Upper lobe of right lung (tissue), 1 donor: ENCODE data around the gene KDM4C. TPM values are rescaled to one million over a fixed set of nuclear protein-coding genes. Genes with fewer than 3 reads are reported as not detected.
"Not testable (repeated sequence)": the region's sequence is repeated elsewhere in the genome, so short reads cannot be mapped to it uniquely, and the experiment has no call there.

ENCODE experiments used
- ATAC-seq: fragments of 200-7000 bp; cut with Tn5 transposase; one replicate; pipeline ENCODE4 v1.9.1; 2020; ENCODE audit warnings: mild to moderate bottlenecking, moderate library complexity
- DNase-seq: peaks from one replicate; pipeline ENCODE4 v3.0.0-alpha.2; 2020
- H3K27ac ChIP-seq: fragments of 200-600 bp; one replicate; pipeline ENCODE4 v1.8.0; 2022
- H3K27me3 ChIP-seq: fragments of 200-600 bp; one replicate; pipeline ENCODE4 v1.8.0; 2022; ENCODE audit warnings: mild to moderate bottlenecking
- H3K36me3 ChIP-seq: fragments of 200-600 bp; one replicate; pipeline ENCODE4 v1.8.0; 2022
- H3K4me1 ChIP-seq: fragments of 200-600 bp; one replicate; pipeline ENCODE4 v1.8.0; 2022
- H3K4me3 ChIP-seq: fragments of 200-600 bp; one replicate; pipeline ENCODE4 v1.8.0; 2022; ENCODE audit warnings: mild to moderate bottlenecking
- H3K9me3 ChIP-seq: fragments of 200-600 bp; one replicate; pipeline ENCODE4 v1.8.0; 2022
- CTCF ChIP-seq: fragments of 200-600 bp; IDR thresholded peaks from one replicate; pipeline ENCODE4 v1.8.0; 2022; ENCODE audit warnings: antibody characterized with exemption
- intact Hi-C: fragments of 100-400 bp; cut with DNase I; formaldehyde crosslinking; loops from one replicate; pipeline ENCODE4 v1.11.0; 2022
- total RNA-seq: library from RNA; stranded (reverse); fragmentation: NEBNext Ultra II Directional; extraction: Animal tissue kit (Norgen Biotek cat#: 25700); gene quantifications from one replicate; pipeline ENCODE4 v1.2.1, GENCODE V29; 2021
- donor health status: DM: no; HTN: yes; CAD: no; lungs with severe emphysema.

Gene KDM4C
- total RNA-seq, 1 donor from 2014 or later: 37.2 TPM

GRCh38 chr9:6802926-6803325 lies 45.2 kb downstream of the KDM4C start:
- no peak for ATAC-seq

GRCh38 chr9:6805532-6805931 lies 47.8 kb downstream of the KDM4C start:
- intact Hi-C loops: no loop called here

More at GRCh38 chr9:6802926-6803325, 45.2 kb downstream of the KDM4C start:
- H3K36me3 ChIP-seq: no peaks in the 10 kb centered on the region
- no peak for TF ChIP-seq CTCF
- intact Hi-C loops: no loop called here
- H3K27me3 ChIP-seq: no peaks in the 10 kb centered on the region
- H3K4me3 ChIP-seq: no peak overlapping the region
- no peak overlapping the region for H3K27ac ChIP-seq
- no peaks in the 10 kb centered on the region for H3K4me1 ChIP-seq
- no peaks in the 10 kb centered on the region for H3K9me3 ChIP-seq
- no peak for DNase-seq

GRCh38 chr9:6806318-6806717 lies 48.5 kb downstream of the KDM4C start:
- intact Hi-C loops, H3K36me3 ChIP-seq, H3K4me3 ChIP-seq, ATAC-seq, H3K9me3 ChIP-seq, H3K4me1 ChIP-seq, H3K27me3 ChIP-seq, H3K27ac ChIP-seq, DNase-seq: not testable (repeated sequence)

More at GRCh38 chr9:6805532-6805931, 47.8 kb downstream of the KDM4C start:
- no peak for DNase-seq
- no peak overlapping the region for H3K27ac ChIP-seq
- no peaks in the 10 kb centered on the region for H3K9me3 ChIP-seq
- no peak overlapping the region for H3K4me3 ChIP-seq
- H3K4me1 ChIP-seq: no peaks in the 10 kb centered on the region
- ATAC-seq: no peak
- no peak for TF ChIP-seq CTCF
- H3K27me3 ChIP-seq: no peaks in the 10 kb centered on the region
- H3K36me3 ChIP-seq: peaks cover 5% of the 10 kb centered on the region

- H3K27ac ChIP-seq, H3K4me3 ChIP-seq, H3K9me3 ChIP-seq, DNase-seq, ATAC-seq, intact Hi-C loops, H3K27me3 ChIP-seq, H3K36me3 ChIP-seq, H3K4me1 ChIP-seq: not testable (repeated sequence)
These were observed 49.9 kb downstream of the KDM4C start for GRCh38 chr9:6807669-6808068.

GRCh38 chr9:6811436-6811835 lies 53.7 kb downstream of the KDM4C start:
- Histone ChIP-seq H3K4me3 (no peak overlapping the region), H3K27ac (no peak overlapping the region), H3K36me3 (peaks cover 18% of the 10 kb centered on the region), H3K27me3 (no peaks in the 10 kb centered on the region), H3K9me3 (no peaks in the 10 kb centered on the region), H3K4me1 (no peaks in the 10 kb centered on the region)
- DNase-seq (no peak), ATAC-seq (no peak)
- TF ChIP-seq CTCF: no peak
- intact Hi-C loops: no loop called here

GRCh38 chr9:6816581-6816980 lies 58.8 kb downstream of the KDM4C start:
- no peak overlapping the region for H3K27ac ChIP-seq
- peaks cover 13% of the 10 kb centered on the region for H3K36me3 ChIP-seq
- no peak for TF ChIP-seq CTCF
- no peaks in the 10 kb centered on the region for H3K9me3 ChIP-seq
- ATAC-seq (no peak), DNase-seq (no peak)
- no peaks in the 10 kb centered on the region for H3K4me1 ChIP-seq
- no peak overlapping the region for H3K4me3 ChIP-seq
- intact Hi-C loops: no loop called here
- H3K27me3 ChIP-seq: no peaks in the 10 kb centered on the region

- peaks cover 19% of the 10 kb centered on the region for H3K36me3 ChIP-seq
- intact Hi-C loops: no loop called here
- ATAC-seq (no peak), DNase-seq (no peak)
- no peaks in the 10 kb centered on the region for H3K27me3 ChIP-seq
- H3K4me3 ChIP-seq: no peak overlapping the region
- no peaks in the 10 kb centered on the region for H3K4me1 ChIP-seq
- no peak for TF ChIP-seq CTCF
- H3K27ac ChIP-seq: no peak overlapping the region
- H3K9me3 ChIP-seq: no peaks in the 10 kb centered on the region
These were observed 60.6 kb downstream of the KDM4C start for GRCh38 chr9:6818292-6818922.
